DND-41 (cell line): ENCODE data around the gene STN1.

Experiments used
- ATAC-seq: fragments of 200-7000 bp; cut with Tn5 transposase; 3 replicates; pipeline ENCODE4 v1.9.1; 2021; ENCODE audit warnings: low read depth; ENCODE audit not compliant: insufficient read depth
- DNase-seq: peaks from one replicate; pipeline ENCODE4 v3.0.0-alpha.2; 2020
- H2AFZ ChIP-seq: 2 replicates; pipeline ENCODE4 v1.6.0; 2012; ENCODE audit warnings: low read depth, low read length
- H3K27ac ChIP-seq: 2 replicates; pipeline ENCODE4 v1.5.1; 2012; ENCODE audit warnings: low read length, inconsistent platforms
- H3K27me3 ChIP-seq: fragments of 200-600 bp; sonication (generic); 2 replicates; pipeline ENCODE4 v1.6.0; 2012; ENCODE audit warnings: low read length, mild to moderate bottlenecking, inconsistent platforms; ENCODE audit not compliant: insufficient read depth, poor library complexity
- H3K36me3 ChIP-seq: 2 replicates; pipeline ENCODE4 v1.5.1; 2012; ENCODE audit warnings: low read length, inconsistent platforms; ENCODE audit not compliant: insufficient read depth
- H3K4me1 ChIP-seq: 2 replicates; pipeline ENCODE4 v1.5.1; 2012; ENCODE audit warnings: mild to moderate bottlenecking, low read length; ENCODE audit not compliant: insufficient read depth
- H3K4me2 ChIP-seq: 2 replicates; pipeline ENCODE4 v1.6.0; 2012; ENCODE audit warnings: mild to moderate bottlenecking, moderate library complexity, low read length, inconsistent platforms; ENCODE audit not compliant: insufficient read depth
- H3K4me3 ChIP-seq, 2 experiments: fragments of 200-600 bp in 1 of 2; shearing (Covaris generic) in 1 of 2; 2 replicates each; pipeline ENCODE4 v1.5.1; 2012 to 2016; ENCODE audit warnings: inconsistent platforms in 2 of 2, low read length in 2 of 2, mild to moderate bottlenecking in 2 of 2, low read depth in 1 of 2, moderate library complexity in 1 of 2
- H3K79me2 ChIP-seq: 2 replicates; pipeline ENCODE4 v1.6.0; 2012; ENCODE audit warnings: low read length, inconsistent platforms; ENCODE audit not compliant: insufficient read depth
- H3K9ac ChIP-seq: 2 replicates; pipeline ENCODE4 v1.6.0; 2012; ENCODE audit warnings: low read depth, mild to moderate bottlenecking, inconsistent platforms, low read length, moderate library complexity
- H3K9me3 ChIP-seq: 2 replicates; pipeline ENCODE4 v1.5.1; 2012; ENCODE audit warnings: low read length, moderate library complexity, mild to moderate bottlenecking, inconsistent platforms; ENCODE audit not compliant: insufficient read depth, severe bottlenecking
- H4K20me1 ChIP-seq: 2 replicates; pipeline ENCODE4 v1.6.0; 2012; ENCODE audit warnings: low read length; ENCODE audit not compliant: insufficient read depth
- EZH2 ChIP-seq: IDR thresholded peaks from 3 replicates; pipeline ENCODE4 v1.6.1; 2012; ENCODE audit warnings: borderline replicate concordance, low read depth, mild to moderate bottlenecking, moderate library complexity, low read length, inconsistent platforms; ENCODE audit not compliant: severe bottlenecking
- TF ChIP-seq, protein P1 (sequence below): IDR thresholded peaks from 2 replicates; pipeline ENCODE4 v1.5.1; 2012; ENCODE audit warnings: borderline replicate concordance, low read length, moderate library complexity, mild to moderate bottlenecking; ENCODE audit not compliant: poor library complexity, severe bottlenecking; ENCODE audit errors: extremely low read depth

The STN1 gene

DNA sequence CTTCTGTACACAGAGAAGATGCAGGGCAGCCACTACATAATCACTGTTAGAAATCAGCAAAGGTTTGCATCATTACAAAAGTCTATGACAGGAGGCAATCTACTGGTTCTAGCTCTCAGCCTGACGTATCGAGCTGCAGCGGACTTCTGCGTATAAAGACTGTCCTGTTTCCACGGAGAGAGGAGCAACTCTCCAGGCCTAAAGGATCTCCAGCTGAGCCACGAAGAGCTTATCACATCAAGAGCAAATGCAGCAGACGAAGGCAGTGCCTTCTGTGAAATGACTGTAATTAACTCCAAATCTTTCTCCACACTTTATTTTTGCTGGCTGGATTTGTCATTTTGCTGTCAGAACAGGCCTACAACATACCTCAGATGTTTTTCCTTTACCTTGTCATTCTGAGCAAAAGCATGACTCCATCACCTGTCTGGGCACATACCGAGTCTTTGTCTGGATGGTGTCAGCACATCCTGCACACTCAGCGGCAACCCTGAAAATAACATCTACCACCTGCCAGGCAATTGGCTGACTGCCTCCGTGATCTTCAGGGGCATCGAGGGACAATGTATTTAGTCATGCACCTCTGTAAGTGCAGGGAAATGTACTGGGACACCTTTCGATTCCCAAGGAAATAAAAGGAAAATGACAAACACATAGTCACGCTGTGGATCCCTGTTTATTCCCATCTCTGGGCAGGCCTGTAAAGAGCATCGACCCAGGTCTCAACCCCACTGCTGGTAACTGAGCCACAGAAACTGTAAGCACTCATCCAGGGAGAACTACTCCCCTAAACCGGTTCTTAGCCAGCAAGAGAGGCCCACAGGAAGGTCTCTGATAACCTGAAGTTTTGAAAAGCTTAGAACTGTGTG lies 36.3 kb downstream of the STN1 start:
- Histone ChIP-seq H2AFZ (no peak overlapping the region), H3K9ac (no peak overlapping the region), H3K27ac (no peak overlapping the region), H3K27me3 (no peaks in the 10 kb centered on the region), H3K4me2 (no peak overlapping the region), H3K4me1 (no peaks in the 10 kb centered on the region), H3K4me3 (no peak overlapping the region), H3K79me2 (no peaks in the 10 kb centered on the region), H3K36me3 (peaks cover 43% of the 10 kb centered on the region), H3K9me3 (no peaks in the 10 kb centered on the region), H4K20me1 (no peaks in the 10 kb centered on the region; the same call in 1 of the 2 replicates)
- TF ChIP-seq EZH2 = no peak
- TF ChIP-seq, protein P1, sequence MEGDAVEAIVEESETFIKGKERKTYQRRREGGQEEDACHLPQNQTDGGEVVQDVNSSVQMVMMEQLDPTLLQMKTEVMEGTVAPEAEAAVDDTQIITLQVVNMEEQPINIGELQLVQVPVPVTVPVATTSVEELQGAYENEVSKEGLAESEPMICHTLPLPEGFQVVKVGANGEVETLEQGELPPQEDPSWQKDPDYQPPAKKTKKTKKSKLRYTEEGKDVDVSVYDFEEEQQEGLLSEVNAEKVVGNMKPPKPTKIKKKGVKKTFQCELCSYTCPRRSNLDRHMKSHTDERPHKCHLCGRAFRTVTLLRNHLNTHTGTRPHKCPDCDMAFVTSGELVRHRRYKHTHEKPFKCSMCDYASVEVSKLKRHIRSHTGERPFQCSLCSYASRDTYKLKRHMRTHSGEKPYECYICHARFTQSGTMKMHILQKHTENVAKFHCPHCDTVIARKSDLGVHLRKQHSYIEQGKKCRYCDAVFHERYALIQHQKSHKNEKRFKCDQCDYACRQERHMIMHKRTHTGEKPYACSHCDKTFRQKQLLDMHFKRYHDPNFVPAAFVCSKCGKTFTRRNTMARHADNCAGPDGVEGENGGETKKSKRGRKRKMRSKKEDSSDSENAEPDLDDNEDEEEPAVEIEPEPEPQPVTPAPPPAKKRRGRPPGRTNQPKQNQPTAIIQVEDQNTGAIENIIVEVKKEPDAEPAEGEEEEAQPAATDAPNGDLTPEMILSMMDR = no peak
- ATAC-seq (no peak), DNase-seq (no peak)

DNA sequence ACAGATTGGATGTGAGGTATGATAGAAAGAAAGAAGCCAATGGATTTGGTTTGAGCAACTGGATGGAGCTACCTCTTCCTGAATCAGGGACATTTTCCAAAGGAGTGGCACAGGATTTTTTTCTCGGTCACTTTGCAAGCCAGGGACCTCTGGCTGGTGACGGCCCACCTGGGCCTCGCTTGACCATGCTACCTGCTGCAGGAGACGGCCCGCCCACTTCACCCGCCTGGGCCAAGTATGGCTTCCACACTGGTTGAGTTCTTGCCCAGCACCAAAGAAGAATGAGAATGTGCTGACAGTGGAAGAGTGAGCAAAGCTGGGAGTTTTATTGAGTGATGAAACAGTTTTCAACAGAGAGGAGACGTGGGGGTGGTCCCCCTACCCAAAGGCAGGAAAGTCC lies 38.2 kb downstream of the STN1 start:
- no peak overlapping the region for H3K4me3 ChIP-seq
- H3K9me3 ChIP-seq = no peaks in the 10 kb centered on the region
- H3K79me2 ChIP-seq = no peaks in the 10 kb centered on the region
- H3K4me1 ChIP-seq = no peaks in the 10 kb centered on the region
- no peak for ATAC-seq
- no peak overlapping the region for H2AFZ ChIP-seq
- no peak overlapping the region for H3K4me2 ChIP-seq
- peaks cover 43% of the 10 kb centered on the region for H3K36me3 ChIP-seq
- no peak for DNase-seq
- no peaks in the 10 kb centered on the region for H3K27me3 ChIP-seq
- no peak overlapping the region for H3K9ac ChIP-seq
- no peak overlapping the region for H3K27ac ChIP-seq
- TF ChIP-seq, protein P1 = no peak
- TF ChIP-seq EZH2 = no peak
- no peaks in the 10 kb centered on the region; the same call in 1 of the 2 replicates for H4K20me1 ChIP-seq

DNA sequence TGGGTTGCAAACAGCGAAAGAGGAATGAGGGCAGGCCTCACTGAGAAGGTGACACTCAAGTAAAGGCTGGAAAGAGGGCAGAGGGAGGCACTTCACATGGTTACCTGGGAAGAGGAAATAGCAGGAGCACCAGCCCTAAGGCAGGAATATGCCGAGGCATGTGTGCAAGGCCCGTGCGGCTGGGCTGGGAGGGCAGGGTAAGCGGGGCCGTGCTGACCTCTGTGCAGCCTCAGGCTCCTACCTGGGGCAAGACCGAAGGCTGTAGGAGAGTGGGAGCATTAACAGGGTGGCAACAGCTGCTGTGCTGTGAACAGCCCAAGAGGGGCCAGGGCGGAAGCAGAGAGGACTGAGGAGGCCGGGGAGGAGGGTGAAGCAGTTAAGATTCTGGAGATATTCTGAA lies 38.6 kb downstream of the STN1 start:
- H3K36me3 ChIP-seq = peaks cover 41% of the 10 kb centered on the region
- DNase-seq = no peak
- H3K27me3 ChIP-seq = no peaks in the 10 kb centered on the region
- H4K20me1 ChIP-seq = no peaks in the 10 kb centered on the region; the same call in 1 of the 2 replicates
- no peak overlapping the region for H3K27ac ChIP-seq
- H3K9me3 ChIP-seq = no peaks in the 10 kb centered on the region
- H2AFZ ChIP-seq = no peak overlapping the region
- no peak overlapping the region for H3K9ac ChIP-seq
- ATAC-seq = no peak
- H3K4me1 ChIP-seq = no peaks in the 10 kb centered on the region
- H3K4me2 ChIP-seq = no peak overlapping the region
- no peaks in the 10 kb centered on the region for H3K79me2 ChIP-seq
- TF ChIP-seq, protein P1 = no peak
- TF ChIP-seq EZH2 = no peak
- H3K4me3 ChIP-seq = no peak overlapping the region
